ENCODE results near the gene PHOSPHO1.
"Not testable (repeated sequence)": the region's sequence is repeated elsewhere in the genome, so short reads cannot be mapped to it uniquely, and the experiment has no call there.

The PHOSPHO1 gene, protein sequence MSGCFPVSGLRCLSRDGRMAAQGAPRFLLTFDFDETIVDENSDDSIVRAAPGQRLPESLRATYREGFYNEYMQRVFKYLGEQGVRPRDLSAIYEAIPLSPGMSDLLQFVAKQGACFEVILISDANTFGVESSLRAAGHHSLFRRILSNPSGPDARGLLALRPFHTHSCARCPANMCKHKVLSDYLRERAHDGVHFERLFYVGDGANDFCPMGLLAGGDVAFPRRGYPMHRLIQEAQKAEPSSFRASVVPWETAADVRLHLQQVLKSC

DNA sequence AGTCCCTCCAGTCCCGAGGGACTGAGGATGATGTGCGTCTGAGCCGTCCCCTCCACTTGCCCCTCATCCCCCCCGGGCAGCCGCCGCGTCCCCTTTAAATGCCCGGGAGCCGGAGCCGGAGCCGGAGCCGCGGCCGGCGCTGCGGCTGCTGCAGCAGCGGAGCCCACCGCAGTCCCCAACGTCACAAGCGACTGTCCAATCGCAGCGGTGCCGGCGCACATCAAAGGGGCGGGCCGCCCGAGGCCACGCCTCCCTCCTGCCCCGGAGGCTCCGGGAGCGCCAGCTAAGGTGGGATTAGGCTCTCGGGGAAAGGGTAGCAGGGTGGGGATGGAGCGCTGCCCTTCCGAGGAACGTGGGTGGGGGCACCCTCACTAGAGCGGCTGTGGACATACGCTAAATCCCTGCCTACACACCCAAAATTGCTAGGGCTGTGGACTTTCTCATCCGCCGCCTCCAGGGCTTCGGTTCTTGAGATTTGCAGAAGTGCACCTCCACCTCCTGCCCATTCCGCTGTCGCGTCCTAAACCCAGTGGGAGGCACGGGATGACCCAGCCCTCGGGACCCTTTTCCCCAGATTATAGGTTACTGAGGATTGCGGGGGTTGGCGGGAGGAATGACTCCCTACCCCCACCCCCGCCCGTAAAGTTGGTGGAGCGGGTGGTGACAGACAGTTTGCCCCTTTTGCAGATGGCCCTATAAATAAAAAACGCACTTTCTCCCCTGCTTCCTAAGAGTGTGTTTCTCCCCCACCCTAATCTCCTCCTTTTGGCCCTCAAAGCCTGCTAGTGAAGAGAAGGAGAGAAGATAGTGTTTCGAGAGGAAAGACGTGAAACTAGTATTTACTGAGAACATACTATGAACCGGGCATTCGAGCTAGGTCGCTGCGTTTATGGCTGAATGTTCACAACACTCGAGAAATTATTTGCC is at the start of gene PHOSPHO1:
Gene PHOSPHO1 (minus strand): TSS at position 152 of the 927 bp plus-strand sequence. CDS start 4,096 bp downstream, outside the sequence.
- DNase-seq (ENCODE audit: low spot score) = peak; percentile 80

DNA sequence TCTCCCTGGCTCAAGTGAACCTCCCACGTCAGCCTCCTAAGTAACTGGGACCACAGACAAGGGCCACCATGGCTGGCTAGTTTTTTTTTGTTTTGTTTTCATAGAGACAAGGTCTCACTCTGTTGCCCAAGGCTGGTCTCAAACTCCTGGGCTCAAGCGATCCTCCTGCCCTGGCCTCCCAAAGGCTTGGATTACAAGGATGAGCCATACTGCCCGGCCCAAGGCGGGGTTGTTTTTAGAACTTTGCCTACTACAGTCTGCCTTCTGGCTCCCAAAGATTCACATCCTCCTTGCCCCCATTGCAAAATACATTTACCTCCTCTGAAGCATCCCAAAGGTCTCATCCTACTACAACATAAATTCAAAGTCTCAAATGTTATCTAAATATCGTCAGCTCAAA is 49.5 kb upstream of the PHOSPHO1 start:
- DNase-seq (ENCODE audit: low spot score) = no peak

GRCh38 chr17:49279263-49280015 is 48.9 kb upstream of the PHOSPHO1 start:
- DNase-seq (ENCODE audit: low spot score) = not testable (repeated sequence)

DNA sequence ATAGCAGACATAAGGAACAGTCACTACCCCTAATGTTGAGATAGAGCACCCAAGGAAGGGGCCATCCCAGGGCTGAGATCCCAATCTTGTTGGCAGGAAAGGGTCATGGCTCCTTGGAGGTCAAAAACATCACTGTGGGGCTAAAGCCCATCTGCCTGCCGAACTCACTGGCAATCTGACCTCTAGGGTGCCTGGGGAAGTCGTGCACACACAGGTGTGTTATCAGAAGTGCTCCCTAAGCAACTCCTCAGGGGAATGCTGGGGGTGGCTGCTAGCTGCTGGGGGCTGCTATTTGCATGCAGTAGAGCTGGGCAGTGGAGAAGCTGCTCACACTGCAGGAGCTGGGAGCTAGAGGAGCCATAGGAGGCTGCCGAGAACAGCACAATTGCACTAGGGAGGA is 47.5 kb upstream of the PHOSPHO1 start:
- no peak for DNase-seq (ENCODE audit: low spot score)

GRCh38 chr17:49277638-49278037 is 47.1 kb upstream of the PHOSPHO1 start:
- no peak for DNase-seq (ENCODE audit: low spot score)

DNA sequence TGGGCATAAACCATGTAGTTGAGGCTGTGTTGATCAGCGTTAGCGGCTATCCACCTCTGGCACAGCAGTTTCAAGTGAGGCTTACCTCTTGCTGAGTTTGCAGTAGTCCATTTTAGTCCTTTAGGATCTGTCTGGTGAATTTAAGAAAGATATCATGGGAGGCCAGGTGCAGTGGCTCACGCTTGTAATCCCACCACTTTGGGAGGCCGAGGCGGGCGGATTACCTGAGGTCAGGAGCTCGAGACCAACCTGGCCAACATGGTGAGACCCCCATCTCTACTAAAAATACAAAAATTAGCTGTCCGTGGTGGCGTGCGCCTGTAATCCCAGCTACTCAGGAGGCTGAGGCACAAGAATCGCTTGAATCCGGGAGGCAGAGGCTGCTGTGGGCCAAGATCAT is 45.4 kb upstream of the PHOSPHO1 start:
- not testable (repeated sequence) for DNase-seq (ENCODE audit: low spot score)

GRCh38 chr17:49269356-49269755 is 38.8 kb upstream of the PHOSPHO1 start:
- no peak for DNase-seq (ENCODE audit: low spot score)

DNA sequence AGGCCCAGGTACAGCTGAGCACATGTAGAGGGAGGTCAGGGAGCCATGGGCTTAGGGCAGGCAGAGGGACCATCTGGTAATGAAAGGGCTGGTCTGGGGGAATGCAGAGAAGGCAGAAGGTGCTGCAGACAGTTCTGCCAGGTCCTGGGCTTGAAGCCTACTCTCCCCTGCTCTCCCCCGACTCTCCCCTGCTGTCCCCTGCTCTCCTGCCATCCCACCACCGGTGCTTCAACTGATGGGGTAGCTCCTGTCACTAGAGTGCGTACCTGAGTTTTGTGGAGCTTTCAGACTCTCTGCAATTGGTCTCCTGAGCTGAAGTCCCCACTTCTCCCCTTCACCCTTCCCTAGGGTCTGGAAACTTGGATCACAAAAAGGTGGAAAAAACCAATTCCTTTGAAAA is 37.3 kb upstream of the PHOSPHO1 start:
- DNase-seq (ENCODE audit: low spot score) = no peak

GRCh38 chr17:49266233-49266632 is 35.6 kb upstream of the PHOSPHO1 start:
- no peak for DNase-seq (ENCODE audit: low spot score)

DNA sequence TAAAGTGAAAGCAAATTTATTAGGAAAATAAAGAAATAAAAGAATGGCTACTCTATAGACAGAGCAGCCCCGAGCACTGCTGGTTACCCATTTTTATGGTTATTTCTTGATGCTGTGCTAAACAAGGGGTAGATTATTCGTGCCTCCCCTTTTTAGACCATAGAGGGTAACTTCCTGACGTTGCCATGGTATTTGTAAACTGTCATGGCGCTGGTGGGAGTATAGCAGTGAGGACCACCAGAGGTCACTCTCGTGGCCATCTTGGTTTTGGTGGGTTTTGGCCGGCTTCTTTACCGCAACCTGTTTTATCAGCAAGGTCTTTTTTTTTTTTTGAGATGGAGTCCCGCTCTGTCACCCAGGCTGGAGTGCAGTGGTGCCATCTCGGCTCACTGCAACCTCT is 31.0 kb upstream of the PHOSPHO1 start:
- DNase-seq (ENCODE audit: low spot score) = not testable (repeated sequence)

DNA sequence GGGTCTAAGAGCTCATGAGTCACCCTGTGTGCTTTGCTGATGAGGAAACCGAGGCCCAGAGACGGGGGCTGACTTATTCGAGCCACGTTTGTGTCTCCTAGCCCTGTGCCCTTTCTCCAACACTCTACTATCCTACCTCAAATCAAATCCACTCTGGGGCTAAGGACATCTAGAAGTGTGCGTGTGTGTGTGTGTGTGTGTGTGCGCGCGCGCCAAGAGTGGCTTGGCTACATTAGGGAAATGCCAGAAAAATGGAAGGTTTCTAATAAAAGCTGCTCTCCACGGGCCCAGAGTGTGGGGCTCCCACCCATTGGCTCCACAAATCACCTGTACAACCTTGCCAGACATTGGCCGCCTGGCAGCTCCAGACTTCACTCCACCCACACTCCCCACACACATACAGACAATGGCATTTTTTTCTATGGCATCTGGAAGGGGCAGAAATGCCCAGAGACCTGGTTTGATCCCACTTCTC is 30.3 kb upstream of the PHOSPHO1 start:
- DNase-seq (ENCODE audit: low spot score) = no peak

DNA sequence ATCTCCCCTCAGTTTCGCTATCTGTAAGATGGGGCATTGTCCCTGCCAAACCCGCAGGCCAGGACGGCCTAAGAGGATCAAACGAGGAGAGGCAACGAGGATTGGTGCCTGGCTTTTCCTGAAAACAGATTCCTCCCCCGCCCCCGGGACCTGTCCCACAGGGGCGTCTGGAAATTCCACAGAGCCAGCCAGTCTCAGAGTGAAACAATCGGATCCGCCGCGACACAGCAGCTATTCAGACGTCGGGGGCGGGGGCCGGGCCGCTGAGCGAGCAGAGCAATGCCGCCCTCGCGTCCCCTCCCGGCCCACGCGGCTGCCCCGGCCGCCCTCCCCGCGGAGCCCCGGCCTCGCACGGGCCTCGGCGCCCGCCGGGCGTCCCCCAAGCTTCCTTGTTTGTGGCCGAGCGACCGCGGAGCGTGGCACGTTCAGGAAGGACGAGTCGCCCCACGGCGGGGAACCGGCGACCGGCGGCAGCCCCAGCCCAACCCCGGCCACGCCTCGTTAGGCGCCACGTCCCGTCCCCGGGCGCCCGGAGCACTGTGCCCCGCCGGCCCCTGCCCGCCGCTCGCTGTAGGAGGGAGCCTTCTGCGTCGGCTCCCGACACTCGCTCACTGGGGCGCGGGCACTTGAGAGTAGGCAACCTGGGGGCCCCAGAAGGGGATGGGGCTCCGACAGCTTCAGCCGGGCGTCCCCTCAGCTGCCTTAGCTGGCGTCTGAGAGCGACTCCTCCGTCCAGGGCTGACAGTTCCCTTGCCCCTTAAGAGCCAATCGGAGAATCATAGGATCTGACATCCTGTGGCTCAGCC is 29.6 kb upstream of the PHOSPHO1 start:
- peak; percentile 81 for DNase-seq (ENCODE audit: low spot score)

DNA sequence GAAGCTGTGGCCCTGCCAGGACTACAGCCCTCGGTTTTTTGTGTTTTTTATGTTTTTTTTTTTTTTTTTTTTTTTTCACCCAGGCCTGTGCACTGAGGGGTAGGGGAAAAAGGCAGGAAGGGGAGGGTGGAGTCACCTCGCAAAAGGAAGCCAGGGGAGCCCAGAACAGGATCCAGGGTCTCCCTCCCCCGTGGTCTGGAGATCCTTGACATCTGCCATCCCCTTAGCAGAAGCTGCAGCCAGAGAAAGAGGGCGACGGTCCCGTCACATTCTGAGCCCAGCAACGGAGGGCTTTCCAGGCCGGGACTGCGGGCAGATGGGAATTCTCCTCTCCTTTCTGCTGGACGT is 29.1 kb upstream of the PHOSPHO1 start:
- DNase-seq (ENCODE audit: low spot score) = no peak

DNA sequence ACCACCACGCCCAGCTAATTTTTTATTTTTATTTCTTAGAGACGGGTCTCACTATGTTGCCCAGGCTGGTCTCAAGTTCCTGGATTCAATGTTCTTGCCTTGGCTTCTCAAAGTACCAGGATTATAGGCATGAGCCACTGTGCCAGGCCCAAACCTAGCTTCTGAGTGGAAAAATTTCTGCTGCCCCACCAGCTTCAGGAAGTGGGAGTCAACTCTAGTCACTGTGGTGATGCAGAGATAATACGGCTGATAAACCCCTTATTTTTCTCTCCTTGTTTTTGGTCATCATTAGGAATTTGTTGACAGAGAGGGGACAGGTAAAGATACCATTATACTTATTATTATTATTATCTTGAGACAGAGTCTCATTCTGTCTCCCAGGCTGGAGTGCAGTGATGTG is 27.8 kb upstream of the PHOSPHO1 start:
- DNase-seq (ENCODE audit: low spot score) = no peak

DNA sequence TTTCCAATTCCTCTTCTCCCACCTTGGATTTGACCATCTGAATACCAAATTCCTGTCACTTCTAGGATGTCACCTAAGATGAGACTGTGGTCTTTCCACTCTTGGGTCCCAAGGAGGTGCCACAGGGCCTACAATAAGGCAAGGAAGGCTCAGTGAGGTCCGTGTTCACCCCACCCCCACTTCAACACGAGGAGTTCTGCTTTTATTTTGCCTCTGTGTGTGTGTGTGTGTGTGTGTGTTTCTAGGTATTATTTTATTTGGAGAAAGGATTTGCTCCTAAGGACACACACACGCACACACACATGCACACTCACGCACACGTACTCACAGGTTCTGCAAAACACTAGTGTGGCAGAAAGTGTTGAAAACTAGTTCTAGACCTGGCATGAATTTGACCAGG is 24.5 kb upstream of the PHOSPHO1 start:
- no peak for DNase-seq (ENCODE audit: low spot score)

- DNase-seq (ENCODE audit: low spot score) = no peak
Observed at GRCh38 chr17:49254066-49254465, 23.5 kb upstream of the PHOSPHO1 start.

DNA sequence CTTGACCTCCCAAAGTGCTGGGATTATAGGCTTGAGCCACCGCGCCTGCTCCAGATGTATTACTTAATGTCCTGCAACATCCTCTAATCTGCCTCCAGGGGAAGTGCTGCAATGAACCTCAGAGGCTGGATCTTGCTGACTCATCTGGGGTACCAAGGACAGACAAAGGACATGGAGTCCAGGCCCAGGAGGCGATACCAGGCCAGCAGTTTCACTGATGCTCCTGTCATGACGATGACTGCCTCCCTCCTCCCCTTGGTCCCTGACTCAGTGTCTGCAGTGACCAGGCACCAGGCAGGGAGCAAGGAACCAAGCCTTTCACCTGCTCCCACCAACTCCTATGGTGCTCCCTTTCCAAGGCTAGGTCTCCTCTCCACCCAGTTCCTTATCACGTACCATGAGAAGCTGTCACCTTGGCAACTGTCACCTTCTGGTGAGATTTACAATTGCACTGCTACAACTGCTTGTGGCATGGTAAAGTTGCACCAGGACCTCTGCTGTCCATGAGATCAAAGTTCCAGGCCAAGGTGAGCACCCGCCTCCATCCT is 21.6 kb upstream of the PHOSPHO1 start:
- DNase-seq (ENCODE audit: low spot score) = no peak

DNA sequence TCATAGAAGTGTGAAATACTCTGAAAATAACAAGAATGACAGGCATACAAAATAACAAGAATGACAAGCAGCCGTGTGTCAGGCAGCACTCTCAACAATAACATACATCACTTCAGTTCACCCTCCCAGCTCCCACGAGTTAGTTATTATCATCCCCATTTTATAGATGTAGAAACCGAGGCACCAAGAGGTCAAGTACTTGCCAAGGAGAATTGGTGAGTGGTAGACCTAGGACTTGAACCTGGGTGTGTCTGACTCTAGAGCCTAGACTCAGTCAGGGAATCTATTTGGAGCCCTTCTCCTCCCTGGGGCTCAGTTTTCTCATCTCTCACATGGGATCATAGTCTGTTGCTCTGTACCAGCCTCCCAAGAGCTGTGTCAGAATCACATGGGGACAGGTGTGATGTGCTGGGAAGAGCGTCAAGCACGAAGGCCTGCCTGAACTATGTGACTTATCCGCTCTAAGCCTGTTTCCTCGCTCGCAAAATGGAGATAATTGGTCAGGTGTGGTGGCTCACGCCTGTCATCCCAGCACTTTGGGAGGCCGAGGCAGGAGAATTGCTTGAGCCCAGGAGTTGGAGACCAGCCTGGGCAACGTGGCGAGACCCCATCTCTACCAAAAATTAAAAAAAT is 19.4 kb upstream of the PHOSPHO1 start:
- no peak for DNase-seq (ENCODE audit: low spot score)

DNA sequence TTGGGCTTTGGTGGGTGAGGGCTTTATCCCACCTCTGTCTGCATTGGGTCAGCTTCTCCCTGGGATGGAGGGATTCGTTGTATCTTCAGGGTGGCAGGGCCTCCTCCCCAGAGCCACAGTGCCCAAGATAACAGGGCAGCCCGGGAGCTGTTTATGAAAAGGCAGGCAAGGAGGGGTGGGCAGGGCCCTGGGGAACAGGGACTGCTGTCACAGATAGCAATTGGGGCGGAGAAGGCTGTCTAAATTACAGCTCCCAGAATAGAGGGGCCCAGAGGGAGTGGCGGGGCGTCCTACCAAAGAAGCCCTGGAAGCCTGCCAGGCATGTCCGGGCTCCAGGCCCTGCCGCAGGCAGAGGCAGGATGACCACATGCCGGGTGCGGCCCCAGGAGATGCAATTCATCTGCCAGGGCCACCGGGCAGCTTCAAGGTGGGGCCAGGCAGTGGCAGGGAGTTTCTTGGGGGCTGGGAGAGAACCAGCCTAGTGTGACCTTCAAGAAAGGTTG is 18.8 kb upstream of the PHOSPHO1 start:
- DNase-seq (ENCODE audit: low spot score) = no peak

DNA sequence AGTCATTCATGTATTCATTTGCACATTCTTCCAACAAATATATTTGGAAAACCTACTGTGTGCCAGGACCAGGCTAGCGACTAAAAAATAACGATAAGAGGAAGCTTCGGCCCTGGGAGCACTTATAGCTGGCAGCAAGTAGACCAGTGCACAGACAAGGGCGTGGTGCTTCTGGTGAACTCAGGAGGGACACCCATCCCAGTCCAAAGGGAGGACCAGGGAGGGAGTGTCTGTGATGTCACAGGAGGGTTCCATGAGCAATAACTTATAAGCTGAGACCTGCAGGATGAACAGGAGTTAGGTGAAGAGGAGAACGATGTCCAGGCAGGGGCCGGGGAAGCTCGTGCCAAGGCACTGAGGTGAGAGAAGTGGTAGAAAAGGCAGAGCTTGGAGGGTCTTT is 17.4 kb upstream of the PHOSPHO1 start:
- DNase-seq (ENCODE audit: low spot score) = no peak

- no peak for DNase-seq (ENCODE audit: low spot score)
Observed at GRCh38 chr17:49244839-49245238, 14.3 kb upstream of the PHOSPHO1 start.

Measured in kidney capillary endothelial cell (primary cell).